Glutamatergic neuron (in vitro differentiated cells): ENCODE results near the gene ABCD1. TPM values are rescaled to one million over a fixed set of nuclear protein-coding genes. Genes with fewer than 3 reads are reported as not detected.

Experiments used
- DNase-seq: peaks from one replicate; pipeline ENCODE4 v3.0.0; 2022
- H3K27ac Mint-ChIP-seq: one replicate; pipeline ENCODE4 v1.8.0; 2020; ENCODE audit warnings: mild to moderate bottlenecking, mixed read lengths, inconsistent platforms; ENCODE audit not compliant: unreplicated experiment
- H3K27me3 Mint-ChIP-seq: one replicate; pipeline ENCODE4 v1.8.0; 2020; ENCODE audit warnings: mild to moderate bottlenecking, moderate library complexity, mixed read lengths, inconsistent platforms; ENCODE audit not compliant: unreplicated experiment
- H3K36me3 Mint-ChIP-seq: one replicate; pipeline ENCODE4 v1.8.0; 2020; ENCODE audit warnings: mild to moderate bottlenecking, mixed read lengths, inconsistent platforms; ENCODE audit not compliant: unreplicated experiment
- H3K4me1 Mint-ChIP-seq: one replicate; pipeline ENCODE4 v1.8.0; 2020; ENCODE audit warnings: mild to moderate bottlenecking, low read depth, mixed read lengths, inconsistent platforms; ENCODE audit not compliant: unreplicated experiment
- H3K4me3 Mint-ChIP-seq: one replicate; pipeline ENCODE4 v1.8.0; 2020; ENCODE audit warnings: mild to moderate bottlenecking, mixed read lengths, inconsistent platforms; ENCODE audit not compliant: unreplicated experiment
- H3K9me3 Mint-ChIP-seq: one replicate; pipeline ENCODE4 v1.8.0; 2020; ENCODE audit warnings: mild to moderate bottlenecking, moderate library complexity, mixed read lengths, inconsistent platforms; ENCODE audit not compliant: unreplicated experiment
- CTCF ChIP-seq: fragments of 200-600 bp; sonication (generic); IDR thresholded peaks from one replicate; pipeline ENCODE4 v1.5.0; 2021; ENCODE audit not compliant: partially characterized antibody, unreplicated experiment
- total RNA-seq: library from RNA; stranded (reverse); fragmentation: NEBNext Ultra II Directional; extraction: Animal tissue kit (Norgen Biotek cat#: 25700); gene quantifications from one replicate; pipeline ENCODE4 v1.2.1, GENCODE V29; 2021; ENCODE audit not compliant: unreplicated experiment

The ABCD1 gene
- total RNA-seq, 1 donor from 2014 or later = 13.5 TPM

DNA sequence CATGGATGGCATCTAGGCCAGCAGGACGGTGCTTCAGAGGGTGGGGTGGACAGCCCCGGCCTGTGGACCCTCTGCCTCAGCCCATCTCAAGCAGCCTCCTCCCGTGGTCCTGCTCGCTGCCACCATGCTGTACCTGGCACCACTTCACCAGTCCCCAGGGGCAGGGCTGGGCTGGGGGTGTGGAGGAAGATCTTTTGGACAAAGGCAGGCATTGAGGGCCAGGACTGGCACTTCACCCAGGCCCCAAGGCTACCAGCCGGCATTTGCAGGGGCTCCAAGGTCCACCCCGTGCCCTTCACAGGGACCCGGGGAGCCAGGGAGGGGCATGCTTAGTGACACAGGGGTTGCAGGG, 40.1 kb downstream of the ABCD1 start:
- H3K27ac Mint-ChIP-seq = no peak overlapping the region
- H3K36me3 Mint-ChIP-seq = no peaks in the 10 kb centered on the region
- no peak overlapping the region for H3K4me3 Mint-ChIP-seq
- H3K9me3 Mint-ChIP-seq = no peaks in the 10 kb centered on the region
- H3K4me1 Mint-ChIP-seq = no peaks in the 10 kb centered on the region
- no peak for TF ChIP-seq CTCF
- no peaks in the 10 kb centered on the region for H3K27me3 Mint-ChIP-seq
- DNase-seq = peak; percentile 7

- Mint-ChIP-seq H3K9me3 (no peaks in the 10 kb centered on the region), H3K27me3 (no peaks in the 10 kb centered on the region), H3K36me3 (no peaks in the 10 kb centered on the region), H3K4me3 (no peak overlapping the region), H3K4me1 (no peaks in the 10 kb centered on the region), H3K27ac (no peak overlapping the region)
- TF ChIP-seq CTCF = no peak
- DNase-seq = peak; percentile 14
Observed at GRCh38 chrX:153765138-153766079, 40.8 kb downstream of the ABCD1 start.

- Mint-ChIP-seq H3K4me3 (no peak overlapping the region), H3K27me3 (no peaks in the 10 kb centered on the region), H3K4me1 (no peaks in the 10 kb centered on the region), H3K36me3 (no peaks in the 10 kb centered on the region), H3K27ac (no peak overlapping the region), H3K9me3 (no peaks in the 10 kb centered on the region)
- TF ChIP-seq CTCF = no peak
- DNase-seq = peak; percentile 28
Observed at GRCh38 chrX:153766098-153766817, 41.6 kb downstream of the ABCD1 start.

GRCh38 chrX:153766871-153767673, 42.4 kb downstream of the ABCD1 start:
- H3K9me3 Mint-ChIP-seq = no peaks in the 10 kb centered on the region
- H3K36me3 Mint-ChIP-seq = no peaks in the 10 kb centered on the region
- no peak for TF ChIP-seq CTCF
- H3K27ac Mint-ChIP-seq = no peak overlapping the region
- H3K27me3 Mint-ChIP-seq = no peaks in the 10 kb centered on the region
- no peak overlapping the region for H3K4me3 Mint-ChIP-seq
- peak; percentile 12 for DNase-seq
- H3K4me1 Mint-ChIP-seq = no peaks in the 10 kb centered on the region
